HG03095 (cell line): Measurements from ENCODE around the gene TMEM171.

Experiments
- ATAC-seq: cut with Tn5 transposase; IDR thresholded peaks from one replicate; pipeline ENCODE4 v1.9.1; 2021; ENCODE audit warnings: moderate library complexity; ENCODE audit not compliant: unreplicated experiment

Gene TMEM171

GRCh38 chr5:73151766-73152410 is 31.5 kb downstream of the TMEM171 start:
- no peak for ATAC-seq

- no peak for ATAC-seq
Measured at GRCh38 chr5:73152411-73153388, 32.3 kb downstream of the TMEM171 start.

GRCh38 chr5:73153513-73153912 is 33.1 kb downstream of the TMEM171 start:
- no peak for ATAC-seq

GRCh38 chr5:73154208-73155006 is 34.0 kb downstream of the TMEM171 start:
- no peak for ATAC-seq

GRCh38 chr5:73155271-73156222 is 35.2 kb downstream of the TMEM171 start:
- ATAC-seq = no peak

- ATAC-seq = no peak
Measured at GRCh38 chr5:73157414-73158303, 37.3 kb downstream of the TMEM171 start.

- ATAC-seq = no peak
Measured at GRCh38 chr5:73158313-73158712, 37.9 kb downstream of the TMEM171 start.

- ATAC-seq = peak; percentile 62
Measured at GRCh38 chr5:73160239-73160671, 39.9 kb downstream of the TMEM171 start.

- ATAC-seq = no peak
Measured at GRCh38 chr5:73170522-73170921, 50.1 kb downstream of the TMEM171 start.

GRCh38 chr5:73171495-73171894 is 51.1 kb downstream of the TMEM171 start:
- ATAC-seq = no peak

GRCh38 chr5:73172951-73173350 is 52.6 kb downstream of the TMEM171 start, which contains the start of gene TMEM174:
TMEM174 (plus strand) TSS chr5:73173193; CDS start chr5:73173244, 51 bp downstream.
- ATAC-seq = no peak

GRCh38 chr5:73174100-73174815 is 53.9 kb downstream of the TMEM171 start:
- ATAC-seq = no peak

GRCh38 chr5:73176250-73176649 is 55.9 kb downstream of the TMEM171 start:
- no peak for ATAC-seq

- no peak for ATAC-seq
Measured at GRCh38 chr5:73178265-73178664, 57.9 kb downstream of the TMEM171 start.

- no peak for ATAC-seq
Measured at GRCh38 chr5:73179730-73180129, 59.4 kb downstream of the TMEM171 start.

GRCh38 chr5:73180566-73180965 is 60.2 kb downstream of the TMEM171 start:
- no peak for ATAC-seq
